NCI-H2196 (cell line): ENCODE data around the gene CXCR2.
"Not testable (repeated sequence)": the region's sequence is repeated elsewhere in the genome, so short reads cannot be mapped to it uniquely, and the experiment has no call there.

Experiments
- DNase-seq: peaks from one replicate; lab custom pipeline; 2025; ENCODE audit not compliant: unreplicated experiment; lab: John Stamatoyannopoulos, UW

CXCR2 gene

GRCh38 chr2:218125626-218126080 lies at the start of gene CXCR2:
TSS of gene CXCR2 (plus strand) at chr2:218126028. CDS start at chr2:218134802, 8,774 bp downstream.
- DNase-seq = no peak

- DNase-seq = no peak
Measured at GRCh38 chr2:218077464-218078216, 48.2 kb upstream of the CXCR2 start.

- no peak for DNase-seq
Measured at GRCh38 chr2:218079943-218080913, 45.6 kb upstream of the CXCR2 start.

- DNase-seq = no peak
Measured at GRCh38 chr2:218081063-218081462, 44.8 kb upstream of the CXCR2 start.

DNA sequence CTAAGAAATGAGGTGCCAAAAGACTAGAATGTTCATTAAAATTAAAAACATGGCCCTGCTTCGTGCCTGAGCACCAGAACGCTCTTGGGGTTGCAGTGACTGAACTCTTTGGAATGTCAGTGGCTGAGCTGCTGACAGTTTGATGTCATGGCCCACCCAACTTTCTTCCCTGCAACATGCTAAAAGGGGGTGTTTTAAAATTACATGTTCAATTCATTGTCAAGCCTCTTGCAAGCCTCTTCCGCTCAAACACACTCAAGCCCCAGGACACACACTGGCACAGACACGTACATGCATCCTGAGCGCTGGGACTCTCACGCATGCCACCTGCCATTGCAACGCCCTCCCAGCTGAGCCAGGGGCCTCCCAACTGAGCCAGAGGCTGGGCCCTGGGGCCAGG lies 44.1 kb upstream of the CXCR2 start:
- no peak for DNase-seq

- DNase-seq = no peak
Measured at GRCh38 chr2:218082586-218083351, 43.1 kb upstream of the CXCR2 start.

DNA sequence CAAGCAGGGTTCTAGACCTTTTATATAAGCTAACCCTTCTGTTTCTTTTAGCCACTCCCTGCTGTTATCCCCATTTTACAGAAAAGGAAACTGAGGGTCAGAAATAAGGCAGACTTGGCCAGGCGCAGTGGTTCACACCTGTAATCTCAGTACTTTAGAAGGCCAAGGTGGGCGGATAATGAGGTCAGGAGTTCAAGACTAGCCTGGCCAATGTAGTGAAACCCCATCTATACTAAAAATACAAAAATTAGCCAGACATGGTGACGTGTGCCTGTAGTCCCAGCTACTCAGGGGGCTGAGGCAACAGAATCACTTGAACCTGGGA lies 42.5 kb upstream of the CXCR2 start:
- DNase-seq = no peak

- no peak for DNase-seq
Measured at GRCh38 chr2:218086478-218086877, 39.4 kb upstream of the CXCR2 start.

- DNase-seq = no peak
Measured at GRCh38 chr2:218089259-218089658, 36.6 kb upstream of the CXCR2 start.

- DNase-seq = no peak
Measured at GRCh38 chr2:218091746-218092145, 34.1 kb upstream of the CXCR2 start.

- no peak for DNase-seq
Measured at GRCh38 chr2:218093879-218094278, 31.9 kb upstream of the CXCR2 start.

DNA sequence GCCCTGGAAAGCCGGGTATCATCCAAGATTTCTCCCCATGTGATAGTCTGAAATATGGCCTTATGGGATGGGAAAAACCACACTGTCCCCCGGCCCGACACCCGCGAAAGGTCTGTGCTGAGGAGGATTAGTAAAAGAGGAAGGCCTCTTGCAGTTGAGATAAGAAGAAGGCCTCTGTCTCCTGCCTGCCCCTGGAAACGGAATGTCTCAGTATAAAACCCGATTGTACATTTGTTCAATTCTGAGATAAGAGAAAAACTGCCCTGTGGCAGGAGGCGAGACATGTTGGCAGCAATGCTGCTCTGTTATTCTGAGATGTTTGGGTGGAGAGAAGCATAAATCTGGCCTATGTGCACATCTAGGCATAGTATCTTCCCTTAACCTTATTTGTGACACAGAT lies 30.0 kb upstream of the CXCR2 start:
- no peak for DNase-seq

- DNase-seq = no peak
Measured at GRCh38 chr2:218097975-218098374, 27.9 kb upstream of the CXCR2 start.

DNA sequence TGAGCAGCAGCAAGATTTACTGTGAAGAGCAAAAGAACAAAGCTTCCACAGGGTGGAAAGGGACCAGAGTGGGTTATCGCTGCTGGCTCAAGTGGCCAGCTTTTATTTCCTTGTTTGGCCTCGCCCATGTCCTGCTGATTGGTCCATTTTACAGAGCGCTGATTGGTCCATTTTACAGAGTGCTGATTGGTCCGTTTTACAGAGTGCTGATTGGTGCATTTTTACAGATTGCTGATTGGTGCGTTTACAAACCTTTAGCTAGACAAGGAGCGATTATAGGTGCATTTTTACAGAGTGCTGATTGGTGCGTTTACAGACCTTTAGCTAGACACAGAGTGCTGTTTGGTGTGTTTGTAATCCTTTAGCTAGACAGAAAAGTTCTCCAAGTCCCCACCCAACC lies 17.0 kb upstream of the CXCR2 start:
- DNase-seq = not testable (repeated sequence)

DNA sequence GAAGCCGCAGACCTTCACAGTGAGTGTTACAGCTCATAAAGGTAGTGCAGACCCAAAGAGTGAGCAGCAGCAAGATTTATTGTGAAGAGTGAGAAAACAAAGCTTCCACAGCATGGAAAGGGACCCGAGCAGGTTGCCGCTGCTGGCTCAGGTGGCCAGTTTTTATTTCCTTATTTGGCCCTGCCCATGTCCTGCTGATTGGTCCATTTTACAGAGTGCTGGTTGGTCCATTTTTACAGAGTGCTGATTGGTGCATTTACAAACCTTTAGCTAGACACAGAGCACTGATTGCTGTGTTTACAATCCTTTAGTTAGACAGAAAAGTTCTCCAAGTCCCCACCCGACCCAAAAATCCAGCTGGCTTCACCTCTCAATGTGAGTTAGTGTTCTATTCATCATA lies 4.0 kb upstream of the CXCR2 start:
- DNase-seq = not testable (repeated sequence)

GRCh38 chr2:218122286-218122685 lies 3.5 kb upstream of the CXCR2 start:
- DNase-seq = not testable (repeated sequence)

GRCh38 chr2:218123986-218124385 lies 1.8 kb upstream of the CXCR2 start:
- no peak for DNase-seq

DNA sequence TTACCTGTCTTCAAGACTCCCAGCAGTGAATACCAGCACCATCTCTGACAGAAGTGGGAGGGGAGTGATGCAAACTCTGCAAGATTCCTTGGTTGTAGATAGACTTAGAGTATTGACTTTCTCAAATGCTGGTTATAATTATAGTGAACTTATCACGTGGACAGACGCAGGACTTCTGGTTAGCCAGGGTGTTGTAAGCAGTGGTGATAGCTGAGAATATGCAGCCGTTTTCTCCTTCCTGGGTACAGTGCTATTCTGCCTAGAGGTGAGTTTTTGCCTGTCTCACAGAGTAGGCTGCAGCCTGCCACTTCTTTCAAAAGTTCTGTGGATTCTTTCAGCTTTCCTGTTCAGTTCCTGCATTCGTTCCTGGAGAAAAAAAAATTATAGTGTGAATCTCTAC lies 733 bp upstream of the CXCR2 start:
- no peak for DNase-seq

- DNase-seq = no peak
Measured at GRCh38 chr2:218127929-218128455, 2.2 kb downstream of the CXCR2 start.

DNA sequence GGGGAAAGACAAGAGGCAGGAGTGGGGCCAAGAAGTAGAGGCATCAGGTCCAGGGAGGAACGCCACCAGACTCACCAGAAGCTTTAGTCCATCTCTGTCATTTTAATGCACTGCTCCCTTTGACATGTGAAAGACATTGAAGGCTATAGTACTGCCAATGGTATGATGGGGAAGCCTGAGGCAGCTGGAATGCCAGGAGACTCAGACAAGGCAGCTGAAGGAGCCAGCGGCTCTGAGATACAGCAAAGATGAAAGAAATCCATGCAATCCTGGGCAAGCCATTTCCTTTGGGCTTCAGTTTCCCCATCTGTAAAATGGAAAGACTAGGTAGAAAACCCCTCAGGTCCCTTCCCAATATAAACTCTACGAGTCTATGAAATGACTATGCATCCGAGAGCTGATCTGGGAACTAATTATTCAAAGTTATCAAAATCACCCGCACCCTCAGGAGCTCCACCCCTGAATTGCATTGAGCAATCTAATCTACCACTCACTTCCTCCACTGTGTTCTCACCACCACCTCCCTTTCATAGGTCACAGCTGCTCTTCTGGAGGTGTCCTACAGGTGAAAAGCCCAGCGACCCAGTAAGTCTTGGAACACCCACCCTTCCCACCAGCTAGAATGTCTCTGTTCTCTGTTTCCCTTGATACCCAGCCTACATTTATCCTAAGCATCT lies 3.1 kb downstream of the CXCR2 start:
- DNase-seq = no peak
